GM21360 (cell line): ENCODE data around the gene PPP6R2.

Source experiments
- ATAC-seq: cut with Tn5 transposase; IDR thresholded peaks from one replicate; pipeline ENCODE4 v1.9.1; 2021; ENCODE audit warnings: mild to moderate bottlenecking, moderate library complexity; ENCODE audit not compliant: unreplicated experiment

The PPP6R2 gene

DNA sequence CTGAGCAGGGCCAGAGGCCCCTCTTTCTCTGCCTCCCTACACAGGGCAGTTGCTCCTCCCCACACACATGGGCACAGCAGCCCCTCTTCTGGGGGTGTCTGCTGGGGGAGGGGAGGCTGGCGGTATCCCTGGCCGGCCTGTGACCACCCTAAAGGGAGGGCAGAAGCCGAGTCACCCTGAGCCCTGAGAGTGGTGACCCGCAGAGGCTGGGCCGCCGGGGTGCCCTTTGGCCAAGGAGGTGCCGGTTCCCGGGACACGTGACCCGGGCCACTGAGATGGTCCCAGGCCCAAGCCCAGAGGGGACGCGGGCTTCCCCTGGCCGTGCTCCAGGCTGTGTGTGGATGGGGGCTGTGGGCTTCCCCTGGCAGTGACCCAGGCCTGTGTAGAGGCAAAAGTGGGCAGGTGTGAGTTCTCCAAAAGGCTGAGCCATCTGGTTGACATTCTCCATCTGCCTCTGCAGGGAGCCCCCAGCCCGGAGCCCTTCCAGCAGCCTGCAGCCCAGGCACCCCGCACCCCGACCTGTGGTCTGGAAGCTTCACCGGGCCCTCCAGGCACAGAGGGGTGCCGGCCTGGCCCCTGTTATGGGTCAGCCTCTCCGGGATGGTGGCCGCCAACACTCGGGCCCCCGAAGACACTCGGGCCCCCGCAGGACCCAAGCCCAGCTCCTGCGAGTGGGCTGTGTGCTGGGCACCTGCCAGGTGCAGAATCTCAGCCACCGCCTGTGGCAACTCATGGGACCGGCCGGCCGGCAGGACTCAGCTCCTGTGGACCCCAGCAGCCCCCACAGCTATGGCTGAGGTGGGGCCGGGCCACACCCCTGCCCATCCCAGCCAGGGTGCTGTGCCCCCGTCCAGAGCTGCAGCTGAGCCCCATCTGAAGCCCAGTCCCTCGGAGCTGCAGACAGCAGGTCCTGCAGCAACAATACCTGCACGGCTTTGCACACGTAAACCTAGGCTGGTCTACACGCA lies 139.3 kb downstream of the PPP6R2 start:
- no peak for ATAC-seq

DNA sequence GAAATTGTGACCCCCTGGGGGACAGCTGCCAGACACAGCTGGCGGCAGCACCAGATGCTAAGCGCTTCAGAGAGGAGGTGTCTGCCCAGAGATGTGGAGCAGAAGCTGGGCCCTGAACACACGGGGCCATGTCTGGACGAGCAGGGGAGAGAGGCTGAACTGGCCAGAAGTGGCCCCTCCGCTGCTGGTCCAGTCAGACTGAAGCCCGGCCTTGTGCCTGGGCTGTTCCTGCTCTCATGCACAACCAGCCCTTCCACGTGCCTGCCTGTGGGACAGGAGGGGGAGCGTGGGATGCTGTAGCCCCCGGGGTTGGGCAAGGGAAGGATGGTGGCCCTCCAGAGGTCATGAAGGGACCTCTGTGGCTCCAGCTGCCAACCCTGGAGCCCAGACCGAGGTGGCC lies 140.0 kb downstream of the PPP6R2 start:
- ATAC-seq: no peak

DNA sequence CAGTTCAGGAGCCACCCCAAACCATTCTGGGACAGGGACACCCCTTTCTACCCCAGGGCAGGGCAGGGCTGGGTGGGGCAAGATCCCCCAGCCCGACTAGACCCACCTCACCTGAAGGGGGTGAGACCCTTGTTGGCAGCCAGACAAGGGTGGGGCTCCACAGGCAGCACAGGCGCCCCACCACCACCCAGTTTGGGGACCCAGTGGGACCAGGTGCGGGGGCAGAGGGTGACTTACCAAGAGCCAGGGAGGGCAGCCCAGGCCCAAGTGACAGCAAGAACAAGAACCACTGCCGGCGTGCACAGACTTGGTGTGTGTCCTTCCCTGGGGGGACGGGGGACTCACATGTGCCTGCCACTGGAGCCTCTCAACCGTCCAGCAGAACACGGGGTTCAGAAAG lies 140.4 kb downstream of the PPP6R2 start:
- ATAC-seq: no peak

DNA sequence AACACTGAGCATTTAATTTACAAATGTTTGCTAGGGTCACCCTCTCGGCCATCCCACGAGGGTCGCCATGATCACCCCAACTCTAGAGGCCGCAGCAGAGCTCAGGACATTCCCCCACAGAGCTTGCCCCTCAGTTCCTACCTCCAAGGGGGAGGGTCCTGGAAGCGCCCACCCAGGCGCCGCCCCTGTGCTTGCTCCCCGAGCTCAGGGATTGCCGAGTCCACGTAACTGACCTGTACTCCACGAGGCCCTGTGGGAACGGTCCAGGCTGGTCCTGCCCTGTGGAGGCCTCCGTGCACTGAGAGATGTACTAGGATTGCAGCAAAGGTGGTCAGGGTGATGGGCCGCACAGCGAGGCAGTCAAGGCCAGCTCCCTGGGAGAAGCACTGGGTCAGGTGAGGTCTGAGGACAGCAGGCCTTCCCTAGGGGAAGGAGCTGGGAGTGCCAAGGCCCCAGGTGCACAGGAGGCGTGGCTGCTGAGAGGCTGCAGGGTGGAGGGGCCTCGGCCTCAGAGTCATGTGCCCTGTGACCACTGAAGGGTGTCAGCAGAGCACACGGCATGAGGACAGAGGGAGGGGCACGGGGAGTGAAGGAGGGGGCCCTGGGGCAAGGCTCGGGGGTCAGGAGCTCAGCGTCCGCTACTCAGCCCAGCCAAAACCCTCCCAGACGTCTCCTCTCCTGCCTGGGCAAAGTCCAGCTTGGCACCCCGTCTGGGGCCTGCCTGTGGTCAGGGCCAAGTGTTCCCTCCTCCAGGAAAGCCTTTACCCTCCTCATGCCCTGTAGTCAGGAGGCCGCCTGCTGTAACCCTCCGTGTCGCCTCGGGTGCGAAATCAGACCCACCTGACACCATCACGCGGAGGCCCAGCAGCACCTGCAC lies 141.1 kb downstream of the PPP6R2 start:
- no peak for ATAC-seq

DNA sequence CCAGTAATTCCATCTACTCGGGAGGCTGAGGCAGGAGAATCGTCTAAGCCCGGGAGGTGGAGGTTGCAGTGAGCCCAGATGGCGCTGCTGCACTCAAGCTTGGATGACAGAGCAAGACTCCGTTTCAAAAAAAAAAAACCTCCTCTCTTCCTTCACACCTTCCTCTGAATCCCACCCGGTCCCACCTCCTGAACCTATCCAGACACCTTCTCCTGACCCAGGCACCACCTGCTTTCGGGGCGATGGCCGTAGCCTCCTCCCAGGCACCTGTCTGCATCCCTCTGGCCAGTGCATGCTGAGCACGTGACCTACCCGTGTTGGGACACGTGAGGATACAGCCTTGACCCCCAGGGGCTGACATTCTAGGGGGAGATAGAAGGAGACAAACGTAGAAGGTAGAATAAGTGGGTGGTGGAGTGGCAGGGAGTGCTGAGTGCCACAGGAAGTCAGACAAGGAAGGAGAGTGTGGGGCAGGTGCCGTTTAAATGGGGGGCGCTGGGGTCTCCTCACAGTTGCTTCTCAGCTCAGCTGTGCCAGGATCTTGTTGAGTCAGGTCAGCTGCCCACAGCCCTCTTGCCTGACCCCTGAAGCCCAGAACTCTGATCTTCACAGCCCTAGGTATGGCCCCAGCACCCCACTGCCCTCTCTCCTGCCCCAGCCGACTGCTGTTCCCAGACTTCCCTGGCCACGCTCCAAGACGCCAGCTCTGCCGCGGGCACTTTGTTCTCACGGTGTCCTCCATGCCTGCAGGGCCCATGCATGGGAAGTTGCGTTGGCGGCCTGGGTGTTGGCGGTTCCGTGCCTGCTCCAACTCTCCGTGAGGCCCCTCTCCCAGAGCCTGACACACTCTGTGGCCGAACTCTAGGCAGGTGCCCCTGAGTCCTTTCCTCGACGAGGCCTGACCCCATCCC lies 142.3 kb downstream of the PPP6R2 start:
- ATAC-seq: no peak

DNA sequence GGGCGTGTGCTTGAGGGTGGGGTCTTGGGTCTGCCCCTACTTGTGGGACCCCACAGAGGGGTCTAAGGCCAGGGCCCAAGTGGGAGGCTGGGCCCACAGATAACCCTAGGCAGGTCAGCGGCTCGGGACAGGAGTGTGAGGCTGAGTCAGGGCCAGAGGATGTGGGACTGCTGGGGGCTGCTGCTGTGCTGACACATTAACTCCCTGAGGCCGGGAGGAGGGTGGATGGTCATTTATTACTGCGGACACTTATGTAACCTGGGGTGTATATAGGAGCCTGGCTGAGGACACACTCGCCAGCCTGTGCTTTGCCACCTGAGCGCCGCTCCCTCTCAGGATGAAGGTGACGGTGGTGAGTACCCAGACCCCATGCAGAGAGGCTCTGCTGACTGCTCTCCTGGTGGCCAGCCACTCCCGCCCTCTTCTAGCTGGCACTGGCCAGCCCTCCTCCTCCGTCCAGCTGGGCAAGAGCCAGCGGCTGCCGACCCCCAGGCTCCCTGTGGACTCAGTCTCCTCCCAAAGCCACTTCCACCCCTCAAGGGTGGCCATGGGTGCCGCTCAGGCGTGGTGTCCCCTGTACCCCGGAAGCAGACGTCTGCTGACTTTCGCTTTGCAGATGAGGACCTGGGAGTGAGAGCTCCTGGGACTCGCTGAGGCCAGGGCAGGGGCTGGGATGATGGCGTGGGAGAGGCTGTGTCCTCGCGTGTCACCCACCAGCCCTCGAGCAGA lies 143.6 kb downstream of the PPP6R2 start, which contains the start of gene MIOX:
TSS of gene MIOX (plus strand) at position 299 of the 729 bp plus-strand sequence. CDS start at position 338, 39 bp downstream.
- ATAC-seq: no peak

DNA sequence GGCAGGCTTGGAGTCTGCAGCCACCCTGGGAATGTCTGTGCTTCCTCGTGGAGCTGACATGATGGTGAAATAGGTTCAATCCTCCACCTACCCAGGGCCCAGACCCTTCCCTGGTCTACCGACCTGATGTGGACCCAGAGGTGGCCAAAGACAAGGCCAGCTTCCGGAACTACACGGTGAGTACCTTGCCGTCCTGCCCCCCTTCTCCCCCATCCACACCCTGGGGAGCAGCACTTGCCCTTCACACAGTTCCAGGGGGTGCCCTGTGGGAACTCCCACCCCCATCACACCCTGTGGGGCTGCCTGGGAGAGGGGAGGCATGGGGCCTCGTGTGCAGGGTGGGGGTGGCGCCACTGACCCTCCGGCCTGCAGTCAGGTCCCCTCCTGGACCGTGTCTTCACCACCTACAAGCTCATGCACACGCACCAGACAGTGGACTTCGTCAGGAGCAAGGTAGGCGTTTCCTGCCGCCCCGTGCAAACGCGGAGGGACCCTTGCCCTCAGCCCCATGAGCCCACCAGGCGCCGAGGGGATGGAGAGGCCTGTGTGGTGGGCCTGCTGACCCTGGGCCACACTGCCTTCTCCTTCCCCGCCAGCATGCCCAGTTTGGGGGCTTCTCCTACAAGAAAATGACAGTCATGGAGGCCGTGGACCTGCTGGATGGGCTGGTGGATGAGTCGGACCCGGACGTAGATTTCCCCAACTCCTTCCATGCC lies 144.3 kb downstream of the PPP6R2 start:
- no peak for ATAC-seq

DNA sequence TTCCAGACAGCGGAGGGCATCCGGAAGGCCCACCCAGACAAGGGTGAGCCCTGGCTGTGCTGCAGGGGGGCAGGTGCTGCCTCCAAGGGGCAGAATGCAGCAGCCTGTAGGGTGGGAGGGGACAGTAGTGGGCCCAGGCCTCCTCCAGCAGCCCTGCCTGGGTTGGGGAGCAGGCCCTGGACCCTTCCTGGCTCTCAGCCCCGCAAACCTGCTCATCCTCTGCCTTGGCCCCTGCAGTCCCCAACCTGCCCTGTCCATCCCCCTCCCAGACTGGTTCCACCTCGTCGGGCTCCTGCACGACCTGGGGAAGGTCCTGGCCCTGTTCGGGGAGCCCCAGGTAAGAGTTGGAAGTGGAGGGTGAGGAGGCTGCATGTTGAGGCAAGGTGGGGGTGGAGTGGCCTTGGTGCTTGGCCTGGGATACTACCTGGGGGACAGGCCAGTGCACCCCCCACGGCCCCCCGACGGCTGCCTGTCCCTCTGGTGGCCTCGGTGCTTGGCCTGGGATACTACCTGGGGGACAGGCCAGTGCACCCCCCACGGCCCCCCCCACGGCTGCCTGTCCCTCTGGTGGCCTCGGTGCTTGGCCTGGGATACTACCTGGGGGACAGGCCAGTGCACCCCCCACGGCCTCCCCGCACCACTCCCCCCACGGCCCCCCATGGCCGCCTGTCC lies 145.0 kb downstream of the PPP6R2 start:
- no peak for ATAC-seq

DNA sequence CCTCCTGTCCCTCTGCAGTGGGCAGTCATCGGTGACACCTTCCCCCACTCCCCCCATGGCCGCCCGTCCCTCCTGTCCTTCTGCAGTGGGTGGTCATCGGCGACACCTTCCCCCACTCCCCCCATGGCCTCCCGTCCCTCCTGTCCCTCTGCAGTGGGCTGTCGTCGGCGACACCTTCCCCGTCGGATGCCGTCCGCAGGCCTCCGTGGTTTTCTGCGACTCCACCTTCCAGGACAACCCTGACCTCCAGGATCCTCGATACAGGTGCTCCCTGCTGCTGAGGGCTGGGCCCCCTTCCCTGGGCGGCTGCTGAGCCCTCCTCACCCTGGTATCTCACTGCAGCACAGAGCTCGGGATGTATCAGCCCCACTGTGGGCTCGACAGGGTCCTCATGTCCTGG lies 145.8 kb downstream of the PPP6R2 start:
- no peak for ATAC-seq

DNA sequence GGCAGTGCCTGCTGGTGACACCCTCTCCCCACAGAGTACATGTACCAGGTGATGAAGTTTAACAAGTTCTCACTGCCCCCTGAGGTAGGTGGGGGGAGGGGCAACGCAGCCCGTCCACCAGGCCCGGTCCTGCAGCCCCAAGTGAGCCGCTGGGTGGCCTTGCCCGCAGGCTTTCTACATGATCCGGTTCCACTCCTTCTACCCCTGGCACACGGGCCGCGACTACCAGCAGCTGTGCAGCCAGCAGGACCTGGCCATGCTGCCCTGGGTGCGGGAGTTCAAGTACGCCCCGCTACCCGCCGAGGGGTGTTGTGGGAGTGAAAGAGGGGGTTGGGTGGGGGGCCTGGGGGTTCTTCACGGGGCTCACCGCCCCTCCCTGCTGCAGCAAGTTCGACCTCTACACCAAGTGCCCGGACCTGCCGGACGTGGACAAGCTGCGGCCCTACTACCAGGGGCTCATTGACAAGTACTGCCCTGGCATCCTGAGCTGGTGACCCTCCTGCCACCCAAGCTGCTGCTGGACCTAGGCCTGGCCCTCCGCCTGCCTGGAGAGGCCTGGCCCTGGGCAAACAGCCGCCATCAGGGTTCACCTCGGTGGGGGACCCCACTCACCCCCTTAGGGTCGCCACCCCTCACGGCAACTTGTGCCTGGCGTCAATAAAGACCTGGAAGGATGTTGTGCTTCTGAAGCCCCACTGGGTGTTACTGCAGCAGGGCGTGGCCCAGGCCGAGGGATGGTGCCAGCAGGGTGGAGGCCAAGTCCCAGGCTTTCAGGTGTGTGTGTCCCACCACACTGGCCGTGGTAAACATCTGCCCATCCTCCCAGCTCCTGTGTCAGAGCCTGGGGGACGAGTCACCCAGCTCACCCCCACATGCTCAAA lies 146.5 kb downstream of the PPP6R2 start:
- no peak for ATAC-seq

DNA sequence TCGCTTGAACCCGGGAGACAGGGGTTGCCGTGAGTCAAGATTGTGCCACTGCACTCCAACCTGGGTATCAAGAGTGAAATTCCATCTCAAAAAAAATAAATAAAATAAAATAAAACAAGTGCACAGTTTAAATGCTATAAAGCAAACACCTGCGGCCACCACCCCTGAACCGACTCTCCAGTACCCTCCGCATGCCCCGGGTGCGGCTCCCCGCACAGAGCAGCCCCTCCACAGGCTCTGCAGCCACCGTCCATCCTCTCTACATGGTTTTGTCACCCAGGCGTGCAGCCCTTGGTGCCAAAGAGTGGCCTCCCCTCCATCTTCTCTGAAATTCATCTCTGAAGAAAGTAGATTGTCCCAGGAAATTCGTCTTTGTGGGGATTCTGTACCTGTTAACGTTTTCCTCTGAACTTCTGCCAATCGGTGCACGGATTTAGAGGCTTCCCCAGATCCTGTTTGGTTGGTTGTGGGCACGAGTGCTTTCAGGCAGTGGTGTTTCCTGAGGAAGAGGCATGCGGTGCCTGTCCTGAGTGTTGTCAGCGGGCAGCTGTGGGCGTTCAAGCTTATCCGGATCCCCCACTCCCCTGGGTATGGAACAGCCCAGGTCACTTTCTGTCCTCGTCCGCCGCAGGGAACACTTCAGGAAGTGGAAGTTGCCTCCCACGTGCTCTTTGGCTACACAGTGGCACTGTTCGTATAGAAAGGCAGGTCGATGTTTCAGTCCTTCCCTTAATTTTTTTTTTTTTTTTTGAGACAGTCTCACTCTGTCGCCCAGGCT lies 147.6 kb downstream of the PPP6R2 start:
- ATAC-seq: no peak
